Measurements from ENCODE around the gene PAQR7.

DNA sequence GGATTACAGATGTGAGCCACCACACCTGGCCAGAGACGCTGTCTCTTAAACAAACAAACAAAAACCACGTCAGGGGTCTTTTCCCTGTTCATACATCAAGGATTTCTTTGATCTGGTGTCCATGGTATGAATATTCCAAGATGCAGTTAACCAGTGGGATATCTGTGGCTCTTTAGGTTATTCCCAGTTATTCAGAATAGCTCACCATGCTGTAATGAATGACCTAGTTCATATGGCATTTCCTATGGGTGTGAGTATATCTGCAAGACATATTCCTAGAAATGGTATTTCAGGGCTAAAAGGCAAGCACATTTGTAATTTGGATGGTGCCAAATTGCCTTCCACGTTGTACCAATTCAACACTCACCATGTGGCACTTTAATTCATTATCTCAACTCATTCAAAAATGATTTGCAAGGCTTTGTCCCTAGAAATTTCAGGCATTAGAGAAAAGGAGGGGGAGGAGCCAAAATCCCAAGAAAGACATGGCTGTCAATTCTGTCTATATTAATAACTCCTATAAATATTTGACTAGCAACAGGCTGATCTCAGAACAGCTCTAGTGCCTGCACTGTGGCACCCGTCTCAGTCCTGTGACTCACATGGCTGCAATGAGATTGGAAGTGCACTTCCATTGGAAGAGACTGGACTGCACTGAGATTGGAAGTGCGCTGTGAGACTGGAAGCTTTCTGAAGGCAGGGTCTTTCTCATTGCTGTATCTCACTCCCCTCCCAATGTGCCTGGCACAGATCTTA is 36.7 kb upstream of the PAQR7 start:
- TF ChIP-seq, protein P1, sequence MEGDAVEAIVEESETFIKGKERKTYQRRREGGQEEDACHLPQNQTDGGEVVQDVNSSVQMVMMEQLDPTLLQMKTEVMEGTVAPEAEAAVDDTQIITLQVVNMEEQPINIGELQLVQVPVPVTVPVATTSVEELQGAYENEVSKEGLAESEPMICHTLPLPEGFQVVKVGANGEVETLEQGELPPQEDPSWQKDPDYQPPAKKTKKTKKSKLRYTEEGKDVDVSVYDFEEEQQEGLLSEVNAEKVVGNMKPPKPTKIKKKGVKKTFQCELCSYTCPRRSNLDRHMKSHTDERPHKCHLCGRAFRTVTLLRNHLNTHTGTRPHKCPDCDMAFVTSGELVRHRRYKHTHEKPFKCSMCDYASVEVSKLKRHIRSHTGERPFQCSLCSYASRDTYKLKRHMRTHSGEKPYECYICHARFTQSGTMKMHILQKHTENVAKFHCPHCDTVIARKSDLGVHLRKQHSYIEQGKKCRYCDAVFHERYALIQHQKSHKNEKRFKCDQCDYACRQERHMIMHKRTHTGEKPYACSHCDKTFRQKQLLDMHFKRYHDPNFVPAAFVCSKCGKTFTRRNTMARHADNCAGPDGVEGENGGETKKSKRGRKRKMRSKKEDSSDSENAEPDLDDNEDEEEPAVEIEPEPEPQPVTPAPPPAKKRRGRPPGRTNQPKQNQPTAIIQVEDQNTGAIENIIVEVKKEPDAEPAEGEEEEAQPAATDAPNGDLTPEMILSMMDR (IDR thresholded peaks at IDR 0.05; ENCODE audit: insufficient read depth, low read length), result no peak
- TF ChIP-seq POLR2AphosphoS5 (IDR thresholded peaks at IDR 0.05; ENCODE audit: low read depth), result no peak
- no peak for TF ChIP-seq REST (IDR thresholded peaks at IDR 0.05; ENCODE audit: insufficient replicate concordance, low read depth)
- no peak for TF ChIP-seq GABPA (IDR thresholded peaks at IDR 0.05; ENCODE audit: low read depth)
